H1 (cell line): ENCODE data around the gene ZNF213. TPM values are rescaled to one million over a fixed set of nuclear protein-coding genes. Genes with fewer than 3 reads are reported as not detected.
A peak's percentile ranks its signal among the peaks of the same experiment; 100 is the strongest.

ENCODE experiments used
- SUZ12 ChIP-seq: fragments of 200-600 bp; sonication (generic); IDR thresholded peaks from 2 replicates; pipeline ENCODE4 v1.6.1; 2012; ENCODE audit warnings: mild to moderate bottlenecking, inconsistent platforms, low read length, moderate library complexity, mixed read lengths
- USF2 ChIP-seq: IDR thresholded peaks from 2 replicates; pipeline ENCODE4 v1.6.1; 2011; ENCODE audit warnings: low read length, improper control_type of control experiment
- YY1 ChIP-seq: IDR thresholded peaks from 2 replicates; pipeline ENCODE4 v1.6.1; 2011; ENCODE audit warnings: low read depth, mild to moderate bottlenecking, low read length
- polyA plus RNA-seq, 7 experiments: library from polyadenylated mRNA; depleted of rRNA in 3 of 7; stranded (reverse) in 5 of 7; unstranded in 2 of 7; fragments of >200 nt in 5 of 7; fragments of 200-250 nt in 2 of 7; gene quantifications; 1 replicate in 5 of 7; 2 replicates in 1 of 7; 4 replicates in 1 of 7; pipeline versions ENCODE4 v1.2.1 to v1.2.3, GENCODE V29; 2011 to 2013; ENCODE audit warnings: missing spikeins in 2 of 7, mixed read lengths in 2 of 7
- total RNA-seq: library from RNA; stranded (reverse); fragmentation: NEBNext Ultra II Directional; extraction: Animal tissue kit (Norgen Biotek cat#: 25700); gene quantifications from 2 replicates; pipeline ENCODE4 v1.2.1, GENCODE V29; 2021

Gene ZNF213
- total and polyA plus RNA-seq, 2 of the 8 experiments (the other 6 are each of a cell fraction or from before 2014, with no cell fraction given) = 1.6 to 6.9 TPM

GRCh38 chr16:3098459-3099394 is 36.1 kb upstream of the ZNF213 start, which contains the start of gene ZSCAN10 (continued):
- TF ChIP-seq SUZ12 (no peak), USF2 (peak; percentile 28; the same call in 1 of the 2 replicates), YY1 (no peak)
